Activated naive CD8-positive, alpha-beta T cell treated with anti-CD3 and anti-CD28 coated beads, Interleukin-2, amount 50 U/mL, for 24 hours (primary cell): ENCODE data around the gene SMU1.

Source experiments
- ATAC-seq: fragments of 150-1000 bp; cut with Tn5 transposase; one replicate; pipeline ENCODE4 v1.10.0; 2021
- DNase-seq: peaks from one replicate; pipeline ENCODE4 v3.0.0; 2021
- H3K27ac Mint-ChIP-seq: one replicate; pipeline ENCODE4 v1.8.0; 2021; ENCODE audit warnings: mild to moderate bottlenecking, mixed read lengths
- H3K27me3 Mint-ChIP-seq: one replicate; pipeline ENCODE4 v1.8.0; 2021; ENCODE audit warnings: mixed read lengths
- H3K36me3 Mint-ChIP-seq: one replicate; pipeline ENCODE4 v1.8.0; 2021; ENCODE audit warnings: low read depth, mixed read lengths
- H3K4me1 Mint-ChIP-seq: one replicate; pipeline ENCODE4 v1.8.0; 2021; ENCODE audit warnings: mixed read lengths
- H3K4me3 Mint-ChIP-seq: one replicate; pipeline ENCODE4 v1.8.0; 2021; ENCODE audit warnings: mild to moderate bottlenecking, moderate library complexity, mixed read lengths
- H3K9me3 Mint-ChIP-seq: one replicate; pipeline ENCODE4 v1.8.0; 2021; ENCODE audit warnings: mixed read lengths

The SMU1 gene

DNA sequence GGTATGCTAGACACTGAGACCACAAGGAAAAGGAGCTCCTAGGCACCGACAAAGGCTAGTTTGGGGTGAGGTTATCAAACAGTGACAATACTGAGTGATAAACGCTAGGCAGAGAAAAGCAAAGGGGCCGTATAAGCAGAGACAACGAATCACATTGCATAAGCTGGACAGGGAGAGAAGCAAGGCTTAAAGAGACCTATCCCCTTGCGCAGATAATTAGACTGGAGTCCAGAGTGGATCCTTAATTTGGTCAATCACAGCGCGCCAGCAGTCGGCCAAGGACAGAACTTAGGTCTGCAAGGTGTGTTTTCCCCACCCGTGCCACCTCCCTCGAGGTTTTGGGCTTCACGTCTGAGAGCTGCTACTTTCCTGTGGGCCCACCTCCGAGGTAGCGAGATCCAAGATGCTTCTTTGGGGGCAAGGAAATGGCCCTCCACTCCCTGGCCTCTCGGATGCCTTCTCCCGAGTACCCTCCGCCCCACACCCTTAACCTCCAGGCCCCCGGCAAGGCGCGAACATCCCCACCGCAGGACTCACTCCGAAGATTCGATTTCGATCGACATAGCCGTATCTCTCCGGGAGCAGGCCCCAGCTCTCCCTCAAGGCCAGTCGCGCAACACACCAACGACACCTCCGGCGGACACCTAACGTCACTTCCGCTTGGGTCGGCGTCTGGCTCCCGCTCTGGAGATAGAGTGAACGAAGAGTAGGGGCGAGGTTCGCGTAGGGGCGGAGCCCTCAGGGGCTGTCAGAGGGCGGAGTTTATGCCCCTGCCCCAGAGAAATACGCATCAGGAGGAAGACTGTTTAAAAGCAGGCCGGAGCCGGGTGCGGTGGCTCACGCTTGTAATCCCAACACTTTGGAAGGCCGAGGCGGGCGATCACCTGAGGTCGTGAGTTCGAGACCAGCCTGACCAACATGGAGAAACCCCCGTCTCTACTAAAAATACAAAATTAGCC lies at the start of gene SMU1:
Gene SMU1, minus strand, starts transcription at position 629 of the 959 bp plus-strand sequence. Its CDS starts 66 bp downstream, at position 563.
- Mint-ChIP-seq H3K27ac (peak within 1 kb of the TSS; percentile 99), H3K9me3 (no peaks in the 10 kb centered on the region), H3K36me3 (peaks cover 29% of the 10 kb centered on the region), H3K27me3 (no peaks in the 10 kb centered on the region), H3K4me3 (peak within 1 kb of the TSS; percentile 100), H3K4me1 (peaks cover 44% of the 10 kb centered on the region)
- DNase-seq: peak; percentile 94
- peak; percentile 98 for ATAC-seq

DNA sequence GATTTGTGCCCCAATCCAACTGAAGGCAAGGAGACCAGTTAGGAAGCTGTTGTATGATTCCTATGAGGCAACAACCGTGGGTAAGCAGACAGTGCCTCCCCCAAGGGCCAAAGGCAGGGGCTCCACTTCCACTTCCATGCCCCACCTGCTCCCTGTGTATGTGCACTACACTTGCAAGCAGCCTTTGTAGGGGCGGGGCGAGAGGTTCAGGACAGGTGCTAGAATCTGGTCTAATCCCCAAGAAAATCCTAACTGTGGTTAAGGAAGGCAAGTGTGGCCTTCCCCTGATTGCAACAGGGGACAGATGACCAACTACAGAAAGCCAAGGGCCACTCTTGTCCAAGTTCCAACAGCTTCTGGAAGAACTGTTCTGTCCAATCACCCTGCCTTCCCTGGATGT lies 49.0 kb upstream of the SMU1 start:
- H3K9me3 Mint-ChIP-seq: no peaks in the 10 kb centered on the region
- H3K36me3 Mint-ChIP-seq: peaks cover 34% of the 10 kb centered on the region
- H3K4me3 Mint-ChIP-seq: no peak overlapping the region
- DNase-seq (no peak), ATAC-seq (no peak)
- no peaks in the 10 kb centered on the region for H3K27me3 Mint-ChIP-seq
- peaks cover 38% of the 10 kb centered on the region for H3K4me1 Mint-ChIP-seq
- H3K27ac Mint-ChIP-seq: no peak overlapping the region

DNA sequence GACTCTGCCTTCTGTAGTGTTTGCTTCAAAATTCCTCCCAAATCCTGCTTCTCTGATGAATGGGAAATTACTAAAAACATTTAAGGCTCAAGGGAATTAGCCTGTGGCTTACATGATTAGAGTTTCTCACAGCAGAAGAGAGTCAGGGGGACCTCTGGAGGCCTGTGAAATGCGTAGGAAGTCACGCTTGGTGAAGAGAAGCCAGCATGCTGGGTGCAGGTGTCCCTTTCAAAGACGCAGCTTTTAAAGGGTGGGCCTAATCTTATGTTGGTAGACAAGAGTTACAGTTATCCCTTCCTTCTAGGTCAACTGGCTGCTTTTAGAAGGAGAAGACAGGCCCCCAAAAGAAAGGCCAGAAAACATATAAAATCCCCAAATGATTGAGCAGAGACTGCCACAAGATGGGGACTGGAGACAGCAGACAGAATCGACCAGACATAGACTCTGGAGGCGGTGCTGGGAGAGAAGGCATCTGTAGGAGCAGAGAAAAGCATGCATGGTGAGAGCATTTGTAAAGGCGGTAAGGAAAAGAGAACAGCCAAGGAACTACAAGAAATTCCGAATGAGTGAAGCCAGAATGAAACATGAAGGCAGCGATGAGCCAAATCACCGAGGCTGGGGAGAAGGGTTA lies 48.4 kb upstream of the SMU1 start:
- Mint-ChIP-seq H3K36me3 (peaks cover 30% of the 10 kb centered on the region), H3K4me3 (no peak overlapping the region), H3K27ac (no peak overlapping the region), H3K4me1 (peaks cover 34% of the 10 kb centered on the region), H3K27me3 (no peaks in the 10 kb centered on the region), H3K9me3 (no peaks in the 10 kb centered on the region)
- ATAC-seq (no peak), DNase-seq (no peak)

DNA sequence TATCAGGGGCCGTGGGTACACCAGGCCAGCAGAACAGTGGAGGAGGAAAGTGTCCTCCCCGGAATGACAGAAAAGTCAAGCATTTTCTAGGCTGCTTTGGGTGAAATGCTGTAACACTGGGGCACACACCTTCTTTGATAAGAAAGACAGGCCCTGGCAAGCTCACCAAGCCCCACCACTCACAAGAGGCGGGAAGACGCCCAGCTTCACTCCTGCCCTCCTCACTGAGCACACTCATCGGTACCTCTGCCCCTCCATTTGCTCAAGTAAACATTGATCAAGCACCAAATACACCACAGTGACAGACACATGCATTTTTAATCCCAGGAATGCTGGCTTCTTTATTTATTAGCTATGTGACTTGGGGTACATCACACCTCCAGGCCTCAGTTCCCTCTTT lies 47.6 kb upstream of the SMU1 start:
- H3K9me3 Mint-ChIP-seq: no peaks in the 10 kb centered on the region
- DNase-seq (no peak), ATAC-seq (no peak)
- peaks cover 31% of the 10 kb centered on the region for H3K36me3 Mint-ChIP-seq
- H3K4me3 Mint-ChIP-seq: no peak overlapping the region
- peaks cover 32% of the 10 kb centered on the region for H3K4me1 Mint-ChIP-seq
- H3K27ac Mint-ChIP-seq: peak overlapping the region; percentile 4
- H3K27me3 Mint-ChIP-seq: no peaks in the 10 kb centered on the region

DNA sequence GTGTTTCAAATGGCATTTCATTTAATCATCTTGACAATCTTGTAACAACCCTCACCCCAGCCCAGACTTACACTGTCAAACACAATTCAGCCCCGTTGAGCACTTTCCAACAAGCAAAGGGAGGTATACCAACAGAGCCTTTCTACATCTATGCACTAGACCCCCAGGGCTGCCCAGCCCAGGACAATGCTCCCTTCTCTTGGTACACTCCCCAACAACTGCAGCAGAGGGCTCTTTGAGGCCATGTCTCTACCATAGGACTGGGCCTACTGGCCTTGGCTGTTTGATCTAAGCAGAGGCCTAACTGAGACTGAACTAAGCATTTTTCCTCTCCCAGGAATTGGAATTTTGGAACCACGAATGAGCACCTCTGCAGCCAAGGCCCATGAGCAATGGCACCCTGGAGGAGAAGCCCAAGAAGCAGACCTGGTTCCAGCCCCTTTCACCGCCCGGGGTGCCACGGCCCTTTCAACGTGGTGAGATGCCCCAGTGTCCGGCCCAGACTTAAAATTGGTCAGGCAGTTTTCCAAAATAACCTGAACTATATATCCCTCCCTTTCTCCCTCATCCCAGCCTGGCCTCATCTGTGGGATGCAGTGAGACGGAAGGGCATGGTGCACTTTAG lies 47.0 kb upstream of the SMU1 start:
- Mint-ChIP-seq H3K4me1 (peaks cover 32% of the 10 kb centered on the region), H3K4me3 (no peak overlapping the region), H3K27me3 (no peaks in the 10 kb centered on the region), H3K9me3 (no peaks in the 10 kb centered on the region), H3K27ac (no peak overlapping the region), H3K36me3 (peaks cover 29% of the 10 kb centered on the region)
- DNase-seq (no peak), ATAC-seq (no peak)

DNA sequence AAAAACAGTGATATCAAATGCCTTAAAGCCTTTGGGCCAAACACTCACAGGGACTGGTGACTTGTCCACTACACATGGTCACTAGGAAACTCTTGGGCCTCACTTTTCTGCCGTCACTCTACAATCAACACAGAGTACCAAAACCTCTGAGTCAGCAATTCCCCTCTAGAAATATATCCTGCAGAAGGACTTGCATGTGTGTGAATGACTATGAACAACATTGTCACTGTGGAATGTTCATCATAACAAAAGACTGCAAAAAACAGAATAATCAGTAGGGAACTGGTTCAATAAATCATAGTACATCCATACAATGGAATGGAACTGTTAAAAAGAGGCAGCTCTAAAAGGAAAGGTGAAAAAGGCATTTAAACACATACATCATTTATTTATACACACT lies 44.1 kb upstream of the SMU1 start:
- H3K36me3 Mint-ChIP-seq: peaks cover 23% of the 10 kb centered on the region
- ATAC-seq (no peak), DNase-seq (no peak)
- no peaks in the 10 kb centered on the region for H3K9me3 Mint-ChIP-seq
- no peak overlapping the region for H3K4me3 Mint-ChIP-seq
- no peak overlapping the region for H3K27ac Mint-ChIP-seq
- H3K4me1 Mint-ChIP-seq: peaks cover 34% of the 10 kb centered on the region
- H3K27me3 Mint-ChIP-seq: no peaks in the 10 kb centered on the region

DNA sequence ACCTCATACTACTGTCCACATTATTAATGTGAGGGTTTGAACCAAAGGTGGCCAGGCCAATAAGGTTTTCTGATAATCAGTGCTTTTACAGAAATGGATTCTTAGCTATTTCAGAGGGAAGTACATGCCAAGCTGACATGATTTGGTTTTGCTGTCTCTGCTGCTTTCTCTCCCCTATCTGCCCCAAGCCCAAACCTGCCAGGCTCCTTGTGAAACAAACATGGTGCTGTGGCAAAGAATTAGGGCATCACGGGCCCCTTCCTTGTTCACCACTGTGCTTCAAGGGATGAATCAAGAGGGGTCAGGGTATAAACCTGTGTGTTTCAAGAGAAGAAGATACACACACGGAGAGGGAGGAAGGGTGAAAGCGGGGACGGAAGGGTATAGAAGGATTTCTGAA lies 41.3 kb upstream of the SMU1 start:
- Mint-ChIP-seq H3K4me3 (no peak overlapping the region), H3K27ac (peak overlapping the region; percentile 52), H3K4me1 (peaks cover 30% of the 10 kb centered on the region), H3K9me3 (no peaks in the 10 kb centered on the region), H3K36me3 (peaks cover 32% of the 10 kb centered on the region), H3K27me3 (no peaks in the 10 kb centered on the region)
- ATAC-seq (no peak), DNase-seq (no peak)

DNA sequence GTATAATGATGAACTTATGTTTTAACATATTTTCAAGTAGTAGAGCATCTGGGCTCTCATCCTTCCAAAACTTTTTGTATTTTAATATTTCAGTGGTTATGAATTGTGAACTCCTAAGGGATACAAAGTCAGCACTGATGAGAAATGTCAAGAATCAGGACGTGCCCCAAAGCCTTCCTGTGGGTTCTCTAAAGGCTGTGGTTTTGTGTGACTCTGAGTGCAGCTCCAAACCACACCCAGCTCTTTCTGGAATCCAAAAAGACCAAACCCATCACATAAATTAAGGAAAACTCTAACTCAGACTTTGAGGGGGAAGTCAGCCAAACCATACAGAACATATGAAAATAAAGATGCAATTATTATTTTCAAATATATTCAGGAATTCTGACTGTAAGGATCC lies 40.8 kb upstream of the SMU1 start:
- DNase-seq (no peak), ATAC-seq (peak; percentile 66)
- H3K4me3 Mint-ChIP-seq: no peak overlapping the region
- peaks cover 35% of the 10 kb centered on the region for H3K36me3 Mint-ChIP-seq
- H3K9me3 Mint-ChIP-seq: no peaks in the 10 kb centered on the region
- peaks cover 30% of the 10 kb centered on the region for H3K4me1 Mint-ChIP-seq
- H3K27ac Mint-ChIP-seq: peak overlapping the region; percentile 52
- H3K27me3 Mint-ChIP-seq: no peaks in the 10 kb centered on the region

DNA sequence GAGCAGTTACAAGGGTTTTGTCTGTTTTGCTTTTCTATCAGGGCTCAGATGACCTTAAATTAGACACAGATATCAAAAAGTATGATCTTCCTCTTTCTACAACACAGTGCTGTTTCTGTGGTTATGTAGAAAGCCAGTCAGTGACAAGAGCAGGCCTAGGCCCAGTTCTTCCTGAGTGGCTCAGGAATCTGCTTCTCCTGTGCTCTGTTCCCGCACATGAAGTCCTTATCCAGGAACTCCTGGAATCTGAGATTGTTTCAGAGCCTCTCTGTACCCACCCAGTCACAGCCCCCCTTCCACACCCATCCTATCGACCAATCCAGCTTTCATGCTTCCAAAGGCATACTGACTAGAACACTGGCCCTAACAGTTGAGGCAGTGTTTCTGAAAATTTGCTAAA lies 40.4 kb upstream of the SMU1 start:
- H3K27ac Mint-ChIP-seq: peak overlapping the region; percentile 52
- DNase-seq (no peak), ATAC-seq (peak; percentile 22)
- H3K4me3 Mint-ChIP-seq: no peak overlapping the region
- no peaks in the 10 kb centered on the region for H3K9me3 Mint-ChIP-seq
- peaks cover 29% of the 10 kb centered on the region for H3K4me1 Mint-ChIP-seq
- H3K27me3 Mint-ChIP-seq: no peaks in the 10 kb centered on the region
- H3K36me3 Mint-ChIP-seq: peaks cover 36% of the 10 kb centered on the region

DNA sequence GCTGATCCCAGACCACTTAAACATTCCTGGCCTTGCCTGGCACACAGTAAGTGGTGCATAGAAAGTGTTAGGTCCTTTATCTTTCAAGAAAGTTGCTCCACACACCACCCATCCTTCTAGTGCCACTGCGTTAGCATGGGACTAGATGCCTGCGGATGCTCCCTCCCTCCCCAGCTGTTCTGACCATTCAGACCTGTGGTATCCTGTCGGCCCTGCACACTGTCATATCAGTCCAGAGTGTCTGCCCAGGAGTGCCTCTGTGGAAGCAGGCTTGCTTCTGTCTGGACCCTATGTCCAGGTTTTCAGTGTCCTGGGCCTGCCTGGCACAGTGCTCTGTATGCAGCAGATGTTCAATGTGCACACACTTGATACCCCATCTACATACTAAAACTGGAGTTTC lies 38.3 kb upstream of the SMU1 start:
- no peaks in the 10 kb centered on the region for H3K9me3 Mint-ChIP-seq
- no peak overlapping the region for H3K27ac Mint-ChIP-seq
- H3K27me3 Mint-ChIP-seq: no peaks in the 10 kb centered on the region

DNA sequence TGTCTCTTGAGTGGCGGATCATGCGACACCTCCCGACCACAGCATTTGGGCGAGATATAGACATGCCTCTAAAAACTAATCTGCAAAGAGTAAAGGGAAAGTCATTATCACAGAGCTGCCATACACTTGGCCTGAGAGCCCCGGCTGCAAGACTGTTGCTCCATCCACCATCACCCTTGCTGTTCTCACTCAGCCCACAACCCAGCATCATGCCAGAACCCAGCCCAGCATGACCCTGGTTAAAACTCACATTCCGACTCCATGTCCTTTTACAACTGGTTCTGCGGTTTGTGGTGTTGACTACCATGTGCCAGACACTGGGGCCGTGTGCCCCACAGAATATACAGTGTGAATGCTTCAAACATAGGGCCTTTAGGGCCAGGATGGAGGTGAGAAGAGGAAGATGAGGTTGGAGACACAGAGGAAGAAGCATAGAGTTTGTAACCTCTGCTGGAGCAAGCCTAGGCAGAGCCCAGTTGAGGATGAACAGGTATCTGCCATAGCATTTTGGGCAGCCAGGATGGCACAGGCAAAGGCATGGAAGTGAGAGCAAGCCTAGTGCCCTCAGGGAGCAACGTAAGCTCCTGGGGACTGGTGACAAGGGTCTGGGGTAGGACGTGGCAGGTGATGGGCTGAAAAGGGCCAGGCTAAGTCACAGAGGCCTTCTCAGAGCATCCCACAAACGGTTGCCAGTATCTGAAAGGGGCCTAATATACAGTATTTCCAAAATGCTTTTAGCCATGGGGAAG lies 37.5 kb upstream of the SMU1 start:
- H3K4me1 Mint-ChIP-seq: peaks cover 31% of the 10 kb centered on the region

More for the DNA sequence above, 38.3 kb upstream of the SMU1 start:
- H3K4me3 Mint-ChIP-seq: no peak overlapping the region
- peaks cover 38% of the 10 kb centered on the region for H3K36me3 Mint-ChIP-seq
- ATAC-seq (no peak), DNase-seq (no peak)
- H3K4me1 Mint-ChIP-seq: peaks cover 31% of the 10 kb centered on the region

DNA sequence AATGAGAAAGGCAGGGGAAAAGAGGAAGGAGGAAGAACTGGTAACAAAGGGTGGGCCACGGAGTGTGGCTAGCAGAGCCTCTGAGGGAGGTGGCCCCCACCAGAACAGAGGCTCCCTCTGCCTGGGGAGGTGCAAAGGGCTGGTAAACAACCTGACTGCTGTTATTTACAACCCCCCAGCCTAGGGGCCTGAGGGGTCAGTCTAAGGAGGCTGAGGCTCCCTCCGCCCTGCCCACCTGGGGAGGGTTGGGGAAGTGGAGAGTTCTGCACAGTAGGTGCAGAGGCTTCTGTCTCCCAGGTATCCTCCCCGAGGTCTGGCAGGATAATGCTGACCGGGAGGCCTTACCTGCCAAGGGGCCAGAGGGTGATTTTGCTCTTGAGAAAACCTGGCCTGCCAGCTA lies 35.6 kb upstream of the SMU1 start:
- no peak for ATAC-seq
- H3K27me3 Mint-ChIP-seq: no peaks in the 10 kb centered on the region
- H3K4me3 Mint-ChIP-seq: no peak overlapping the region
- H3K4me1 Mint-ChIP-seq: peaks cover 24% of the 10 kb centered on the region
- peaks cover 28% of the 10 kb centered on the region for H3K36me3 Mint-ChIP-seq
- H3K27ac Mint-ChIP-seq: peak overlapping the region; percentile 50
- no peak for DNase-seq
- no peaks in the 10 kb centered on the region for H3K9me3 Mint-ChIP-seq

More for the DNA sequence above, 37.5 kb upstream of the SMU1 start:
- Mint-ChIP-seq H3K4me3 (no peak overlapping the region), H3K27me3 (no peaks in the 10 kb centered on the region), H3K9me3 (no peaks in the 10 kb centered on the region), H3K36me3 (peaks cover 35% of the 10 kb centered on the region), H3K27ac (peak overlapping the region; percentile 39)
- no peak for ATAC-seq
- DNase-seq: no peak

DNA sequence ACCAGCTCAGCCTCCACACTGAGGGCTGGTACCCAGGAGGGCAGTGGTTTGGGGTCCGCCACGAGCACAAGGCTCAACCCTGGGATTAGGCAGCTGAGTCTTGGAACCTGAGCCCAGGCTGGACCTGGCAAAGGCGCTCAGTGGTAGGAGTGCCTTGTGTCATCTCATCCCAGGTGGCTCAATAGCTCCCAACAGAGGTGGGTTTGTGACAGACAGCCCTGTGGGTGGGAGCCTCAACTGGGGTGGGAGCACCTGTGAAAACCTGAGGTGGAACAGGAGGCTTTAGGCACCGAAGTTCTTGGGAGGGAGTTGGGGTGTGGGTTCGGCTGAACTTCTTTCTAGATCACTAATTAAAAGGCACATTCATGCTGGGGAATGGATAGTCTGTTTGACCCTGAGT lies 35.2 kb upstream of the SMU1 start:
- Mint-ChIP-seq H3K9me3 (no peaks in the 10 kb centered on the region), H3K27ac (peak overlapping the region; percentile 50), H3K27me3 (no peaks in the 10 kb centered on the region), H3K36me3 (peaks cover 26% of the 10 kb centered on the region), H3K4me1 (peaks cover 20% of the 10 kb centered on the region), H3K4me3 (no peak overlapping the region)
- ATAC-seq (no peak), DNase-seq (no peak)

DNA sequence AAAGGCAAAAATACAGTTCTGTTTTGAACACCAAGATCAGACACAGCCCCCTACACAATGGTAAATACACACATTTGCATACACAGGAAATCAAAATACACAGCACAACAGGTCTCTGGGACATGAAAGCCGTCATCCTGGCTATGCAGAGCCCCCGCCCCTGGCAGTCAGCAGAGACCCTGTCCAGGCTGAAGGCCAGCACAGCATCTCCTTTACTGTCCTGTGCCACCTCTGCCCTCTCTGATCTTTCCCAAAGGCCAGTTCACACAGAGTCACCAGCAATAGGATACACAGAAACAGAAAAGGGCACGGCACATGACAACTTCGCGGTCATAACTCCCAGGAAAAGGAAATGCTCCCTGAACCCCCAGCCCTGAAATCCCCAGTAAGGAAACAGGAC lies 34.2 kb upstream of the SMU1 start:
- H3K4me3 Mint-ChIP-seq: no peak overlapping the region
- H3K9me3 Mint-ChIP-seq: no peaks in the 10 kb centered on the region
- no peaks in the 10 kb centered on the region for H3K27me3 Mint-ChIP-seq
- H3K4me1 Mint-ChIP-seq: peaks cover 18% of the 10 kb centered on the region
- H3K27ac Mint-ChIP-seq: peak overlapping the region; percentile 1
- ATAC-seq: no peak
- no peak for DNase-seq
- H3K36me3 Mint-ChIP-seq: peaks cover 23% of the 10 kb centered on the region
